Choroid plexus epithelial cell (primary cell): ENCODE measurements around the gene TPBGL.

Experiments used
- DNase-seq: peaks from one replicate; pipeline ENCODE4 v3.0.0-alpha.2; 2010; ENCODE audit warnings: low read depth
- H3K4me3 ChIP-seq: 2 replicates; pipeline ENCODE4 v1.5.1; 2011; ENCODE audit warnings: low read depth, mild to moderate bottlenecking, control low read depth, low read length, moderate library complexity
- CTCF ChIP-seq: conservative IDR thresholded peaks from 2 replicates; pipeline ENCODE4 v1.5.1; 2011; ENCODE audit warnings: low read depth, mild to moderate bottlenecking, control low read depth, inconsistent platforms, low read length, moderate library complexity

Gene TPBGL

GRCh38 chr11:75240311-75241035 lies at the start of gene TPBGL:
Gene TPBGL (plus strand): TSS chr11:75240774. CDS start chr11:75241050, 276 bp downstream.
- TF ChIP-seq CTCF, result no peak
- peak; percentile 21 for DNase-seq
- H3K4me3 ChIP-seq, result peak within 1 kb of the TSS; percentile 39

GRCh38 chr11:75191330-75191717 lies 49.2 kb upstream of the TPBGL start:
- H3K4me3 ChIP-seq, result no peak overlapping the region
- DNase-seq, result no peak

GRCh38 chr11:75193271-75193670 lies 47.3 kb upstream of the TPBGL start:
- no peak for TF ChIP-seq CTCF
- no peak for DNase-seq
- no peak overlapping the region for H3K4me3 ChIP-seq

More at GRCh38 chr11:75191330-75191717, 49.2 kb upstream of the TPBGL start:
- no peak for TF ChIP-seq CTCF

- no peak for DNase-seq
- no peak for TF ChIP-seq CTCF
- no peak overlapping the region for H3K4me3 ChIP-seq
These were observed 46.9 kb upstream of the TPBGL start for GRCh38 chr11:75193711-75194110.

- no peak for TF ChIP-seq CTCF
- no peak for DNase-seq
These were observed 46.4 kb upstream of the TPBGL start for GRCh38 chr11:75194147-75194546.

GRCh38 chr11:75195167-75195962 lies 45.2 kb upstream of the TPBGL start:
- H3K4me3 ChIP-seq, result no peak overlapping the region
- DNase-seq, result no peak
- no peak for TF ChIP-seq CTCF

More at GRCh38 chr11:75194147-75194546, 46.4 kb upstream of the TPBGL start:
- no peak overlapping the region for H3K4me3 ChIP-seq

GRCh38 chr11:75196426-75196825 lies 44.1 kb upstream of the TPBGL start:
- DNase-seq, result no peak
- TF ChIP-seq CTCF, result no peak
- no peak overlapping the region for H3K4me3 ChIP-seq
